ENCODE results near the gene ANKRD39. TPM values are rescaled to one million over a fixed set of nuclear protein-coding genes. Genes with fewer than 3 reads are reported as not detected.

The ANKRD39 gene
- total and polyA plus RNA-seq, 12 donors = 9.2 to 49.5 (median 22.5) TPM

- intact Hi-C loops (cut with DNase I) = no loop called here
- DNase-seq = peak in 1 of 7 donors; percentile 22
- WGBS, 4 donors = 83 to 89% (median 87%) methylated on average over 18 to 23 of the region's 23 CpGs
- H3K27ac ChIP-seq = peak overlapping the region in 1 of 5 donors; percentile 26
- H3K36me3 ChIP-seq (replicated peaks in 1 of 2) = no peaks in the 10 kb centered on the region
- no peaks in the 10 kb centered on the region for H3K9me3 ChIP-seq (replicated peaks in 1 of 3)
- H3K27me3 ChIP-seq = no peaks in the 10 kb centered on the region
- H3K4me3 ChIP-seq = no peak overlapping the region
- TF ChIP-seq CTCF (IDR thresholded peaks at IDR 0.05) (no peak), POLR2A (IDR thresholded peaks at IDR 0.05) (no peak)
- H3K4me1 ChIP-seq (replicated peaks in 1 of 2) = peaks cover 0 to 23% of the 10 kb centered on the region in 2 donors
These were observed 27.9 kb upstream of the ANKRD39 start for GRCh38 chr2:96885432-96886347.

- WGBS, 4 donors = 69 to 81% (median 76%) methylated on average over 14 to 19 of the region's 19 CpGs
- Histone ChIP-seq H3K9me3 (replicated peaks in 1 of 3) (no peaks in the 10 kb centered on the region), H3K4me1 (replicated peaks in 1 of 2) (peaks cover 0 to 23% of the 10 kb centered on the region in 2 donors), H3K27ac (peak overlapping the region in 1 of 5 donors; percentile 26), H3K36me3 (replicated peaks in 1 of 2) (no peaks in the 10 kb centered on the region), H3K27me3 (no peaks in the 10 kb centered on the region), H3K4me3 (no peak overlapping the region)
- peak in 2 of 7 donors; percentile 38 to 42 for DNase-seq
- TF ChIP-seq CTCF (IDR thresholded peaks at IDR 0.05) (no peak), POLR2A (IDR thresholded peaks at IDR 0.05) (no peak)
- intact Hi-C loops (cut with DNase I) = no loop called here
These were observed 26.7 kb upstream of the ANKRD39 start for GRCh38 chr2:96884299-96885094.

DNA sequence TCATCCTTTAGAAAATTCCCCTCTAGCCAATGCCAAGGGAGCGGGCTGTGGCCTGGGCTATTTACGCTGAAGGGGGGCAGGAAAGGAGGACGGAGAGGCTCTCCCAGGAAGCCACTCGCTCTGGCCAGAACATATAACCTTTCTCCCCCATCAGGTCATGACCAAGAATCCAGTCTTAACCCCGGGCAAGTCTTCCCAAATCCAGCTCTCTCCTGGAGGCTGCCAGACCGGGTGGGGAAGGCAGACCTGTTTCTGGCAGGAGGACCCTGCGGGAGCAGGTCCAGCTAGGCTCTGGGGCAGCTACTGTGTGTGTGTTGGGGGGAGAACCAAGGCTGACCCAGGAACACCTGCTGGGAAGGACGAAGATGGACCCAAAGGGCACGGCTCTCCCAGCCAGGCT lies 25.5 kb upstream of the ANKRD39 start:
- 81 to 92% (median 86%) methylated on average over 6 to 9 of the region's 9 CpGs for WGBS, 4 donors
- no peaks in the 10 kb centered on the region for H3K27me3 ChIP-seq
- DNase-seq = no peak
- intact Hi-C loops (cut with DNase I) = no loop called here
- H3K27ac ChIP-seq = no peak overlapping the region
- H3K4me3 ChIP-seq = no peak overlapping the region
- H3K9me3 ChIP-seq (replicated peaks in 1 of 3) = no peaks in the 10 kb centered on the region
- no peaks in the 10 kb centered on the region for H3K36me3 ChIP-seq (replicated peaks in 1 of 2)
- H3K4me1 ChIP-seq (replicated peaks in 1 of 2) = peaks cover 0 to 23% of the 10 kb centered on the region in 2 donors
- TF ChIP-seq POLR2A (IDR thresholded peaks at IDR 0.05) = no peak

GRCh38 chr2:96882906-96883305 lies 25.1 kb upstream of the ANKRD39 start:
- H3K27ac ChIP-seq = no peak overlapping the region
- H3K36me3 ChIP-seq (replicated peaks in 1 of 2) = no peaks in the 10 kb centered on the region
- H3K27me3 ChIP-seq = no peaks in the 10 kb centered on the region
- 84 to 91% (median 86%) methylated on average over 3 to 8 of the region's 8 CpGs for WGBS, 4 donors
- no peak for DNase-seq
- peaks cover 0 to 20% of the 10 kb centered on the region in 2 donors for H3K4me1 ChIP-seq (replicated peaks in 1 of 2)
- no peak overlapping the region for H3K4me3 ChIP-seq
- H3K9me3 ChIP-seq (replicated peaks in 1 of 3) = no peaks in the 10 kb centered on the region
- intact Hi-C loops (cut with DNase I) = no loop called here
- TF ChIP-seq CTCF (IDR thresholded peaks at IDR 0.05) = no peak
- TF ChIP-seq POLR2A (IDR thresholded peaks at IDR 0.05) = no peak

Measured in adrenal gland (tissue), 12 donors.